Testis (tissue), 3 donors: ENCODE data around the gene TCF7L1. TPM values are rescaled to one million over a fixed set of nuclear protein-coding genes. Genes with fewer than 3 reads are reported as not detected.

ENCODE experiments used
- DNase-seq: peaks from one replicate; pipeline ENCODE4 v3.0.0-alpha.2; 2019
- H3K27ac ChIP-seq, 2 donors: fragments of 200-600 bp; sonication (generic); one replicate each; pipeline ENCODE4 v1.5.1; 2019
- H3K27me3 ChIP-seq: fragments of 200-600 bp; sonication (generic); one replicate; pipeline ENCODE4 v1.5.1; 2019
- H3K36me3 ChIP-seq: fragments of 200-600 bp; sonication (generic); one replicate; pipeline ENCODE4 v1.5.1; 2017; ENCODE audit warnings: low read depth; ENCODE audit errors: missing control alignments
- H3K4me1 ChIP-seq: fragments of 200-600 bp; sonication (generic); one replicate; pipeline ENCODE4 v1.5.1; 2019
- H3K4me3 ChIP-seq, 2 donors: fragments of 200-600 bp; sonication (generic); one replicate each; pipeline ENCODE4 v1.5.1; 2017 to 2019
- H3K9me3 ChIP-seq: fragments of 200-600 bp; sonication (generic); one replicate; pipeline ENCODE4 v1.5.1; 2017
- POLR2A ChIP-seq: fragments of 450-650 bp; IDR thresholded peaks from one replicate; pipeline ENCODE4 v1.6.1; 2017; ENCODE audit warnings: antibody characterized with exemption, mild to moderate bottlenecking, moderate library complexity
- WGBS, 2 donors: methylation state at CpG; one replicate each; pipeline ENCODE4 v1.1.5; 2018; 5-methylcytosine and 5-hydroxymethylcytosine counted together
- intact Hi-C: fragments of 100-400 bp; cut with DNase I; formaldehyde crosslinking; loops from one replicate; pipeline ENCODE4 v1.15.1; 2023; ENCODE audit warnings: low total_unique reads
- polyA plus RNA-seq: library from polyadenylated mRNA; stranded (reverse); fragments of 350-450 nt; fragmentation: Illumina TruSeq; extraction: RNeasy Lipid Tissue Mini Kit (QIAGEN cat#74804); gene quantifications from one replicate; pipeline ENCODE4 v1.2.3, GENCODE V29; 2014; ENCODE audit warnings: low read depth, low replicate concordance; ENCODE audit not compliant: insufficient read depth
- total RNA-seq, 2 donors: library from RNA; depleted of rRNA; stranded (reverse); fragments of >200 nt; gene quantifications; one replicate each; pipeline ENCODE4 v1.2.3, GENCODE V29; 2016
- TF ChIP-seq, protein P1 (sequence below), 3 experiments: fragments of 450-650 bp in 2 of 3; fragments of 200-600 bp in 1 of 3; sonication (generic) in 1 of 3; IDR thresholded peaks; one replicate each; pipeline ENCODE4 v1.5.1; 2016 to 2019; ENCODE audit warnings: antibody characterized with exemption in 3 of 3, mild to moderate bottlenecking in 2 of 3, moderate library complexity in 1 of 3

The TCF7L1 gene
- total and polyA plus RNA-seq, 3 donors from 2014 or later: 6.7 to 11.9 (median 6.7) TPM

DNA sequence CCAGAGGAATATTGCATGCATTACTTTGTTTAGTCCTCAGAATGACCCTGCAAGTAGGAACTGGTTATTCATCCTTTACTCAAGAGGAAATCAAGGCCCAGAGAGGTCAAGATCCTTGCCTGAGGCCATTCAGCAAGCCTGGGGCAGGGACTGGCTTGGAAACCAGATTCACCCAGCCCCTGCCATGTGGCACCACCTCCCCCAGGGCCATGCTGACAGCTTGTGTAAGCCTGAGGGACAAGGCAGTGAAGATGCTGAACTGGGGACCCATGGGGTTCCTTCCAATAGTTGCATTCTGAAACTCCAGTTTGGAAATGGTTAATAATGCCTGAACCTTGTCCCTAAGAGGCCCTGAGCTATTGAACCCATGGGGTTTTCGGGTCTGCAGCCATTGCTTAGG, 24.2 kb downstream of the TCF7L1 start:
- Histone ChIP-seq H3K4me3 (no peak overlapping the region), H3K4me1 (peaks cover 4% of the 10 kb centered on the region), H3K9me3 (no peaks in the 10 kb centered on the region), H3K27ac (no peak overlapping the region), H3K27me3 (no peaks in the 10 kb centered on the region), H3K36me3 (no peaks in the 10 kb centered on the region)
- no peak for DNase-seq
- intact Hi-C loops: no loop called here
- 85 to 100% methylated on average over 1 of the region's 1 CpG for WGBS, 2 donors
- TF ChIP-seq POLR2A: no peak
- TF ChIP-seq, protein P1, sequence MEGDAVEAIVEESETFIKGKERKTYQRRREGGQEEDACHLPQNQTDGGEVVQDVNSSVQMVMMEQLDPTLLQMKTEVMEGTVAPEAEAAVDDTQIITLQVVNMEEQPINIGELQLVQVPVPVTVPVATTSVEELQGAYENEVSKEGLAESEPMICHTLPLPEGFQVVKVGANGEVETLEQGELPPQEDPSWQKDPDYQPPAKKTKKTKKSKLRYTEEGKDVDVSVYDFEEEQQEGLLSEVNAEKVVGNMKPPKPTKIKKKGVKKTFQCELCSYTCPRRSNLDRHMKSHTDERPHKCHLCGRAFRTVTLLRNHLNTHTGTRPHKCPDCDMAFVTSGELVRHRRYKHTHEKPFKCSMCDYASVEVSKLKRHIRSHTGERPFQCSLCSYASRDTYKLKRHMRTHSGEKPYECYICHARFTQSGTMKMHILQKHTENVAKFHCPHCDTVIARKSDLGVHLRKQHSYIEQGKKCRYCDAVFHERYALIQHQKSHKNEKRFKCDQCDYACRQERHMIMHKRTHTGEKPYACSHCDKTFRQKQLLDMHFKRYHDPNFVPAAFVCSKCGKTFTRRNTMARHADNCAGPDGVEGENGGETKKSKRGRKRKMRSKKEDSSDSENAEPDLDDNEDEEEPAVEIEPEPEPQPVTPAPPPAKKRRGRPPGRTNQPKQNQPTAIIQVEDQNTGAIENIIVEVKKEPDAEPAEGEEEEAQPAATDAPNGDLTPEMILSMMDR (IDR thresholded peaks at IDR 0.05): no peak

DNA sequence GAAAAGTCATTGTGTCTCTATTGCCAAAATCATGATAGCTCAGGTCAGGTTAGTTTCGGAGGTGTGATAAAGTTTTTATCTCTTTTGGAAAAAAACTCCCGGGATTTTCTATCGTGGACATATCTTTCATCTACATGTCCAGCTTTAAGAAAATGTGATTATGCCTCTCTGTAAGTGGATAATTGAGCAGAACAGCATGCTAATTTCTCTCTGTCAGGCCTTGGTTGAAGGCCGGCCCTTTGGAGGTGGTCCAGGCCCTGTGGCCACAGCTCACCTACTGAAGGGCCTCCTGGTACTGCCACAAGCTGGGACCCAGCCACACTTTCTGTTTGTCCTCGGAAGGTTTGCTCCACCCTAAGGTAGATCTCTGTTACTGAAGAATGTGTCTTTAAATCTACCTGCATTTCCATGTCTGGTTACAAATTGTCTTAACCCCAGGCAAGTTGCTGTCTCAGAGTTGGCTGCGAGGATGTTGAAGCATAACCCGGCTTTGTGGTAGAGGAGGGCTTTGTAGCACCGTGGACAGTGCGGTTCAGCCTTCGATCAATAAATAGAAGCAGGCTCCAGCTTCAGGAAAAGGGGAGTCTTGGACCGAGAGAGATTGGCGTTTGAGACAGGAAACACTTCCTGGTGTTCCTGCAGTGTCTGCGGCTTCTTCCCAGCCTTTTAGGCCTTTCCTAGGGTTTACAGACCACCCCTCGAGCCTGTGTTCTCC, 25.5 kb downstream of the TCF7L1 start:
- no peak overlapping the region for H3K4me3 ChIP-seq
- intact Hi-C loops: no loop called here
- no peak overlapping the region for H3K27ac ChIP-seq
- DNase-seq: no peak
- peaks cover 16% of the 10 kb centered on the region for H3K4me1 ChIP-seq
- H3K36me3 ChIP-seq: no peaks in the 10 kb centered on the region
- no peaks in the 10 kb centered on the region for H3K27me3 ChIP-seq
- H3K9me3 ChIP-seq: no peaks in the 10 kb centered on the region
- TF ChIP-seq, protein P1 (IDR thresholded peaks at IDR 0.05): no peak
- WGBS, 2 donors: 74 to 83% methylated on average over 14 of the region's 14 CpGs

DNA sequence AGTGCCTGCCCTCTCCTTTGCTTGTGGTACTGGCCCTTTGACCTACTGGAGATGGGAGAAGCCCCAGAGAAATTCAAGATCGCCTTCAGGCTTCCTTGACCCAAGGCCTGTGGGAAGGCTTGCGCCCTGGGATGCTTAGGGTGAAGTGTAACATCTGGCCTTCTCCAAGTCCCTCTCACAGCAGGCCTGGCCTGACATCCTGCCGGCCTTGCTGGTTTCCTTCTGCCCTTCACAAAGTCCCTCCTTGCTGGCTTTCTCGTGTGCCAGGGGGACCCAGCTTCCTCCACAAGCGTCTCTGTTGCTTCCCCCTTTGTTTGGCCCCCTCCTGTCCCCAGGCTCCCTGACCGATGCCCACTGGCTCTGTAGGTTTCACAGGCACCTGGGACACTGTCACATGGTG, 26.4 kb downstream of the TCF7L1 start:
- H3K27ac ChIP-seq: no peak overlapping the region
- no peaks in the 10 kb centered on the region for H3K36me3 ChIP-seq
- 68 to 93% methylated on average over 5 to 6 of the region's 6 CpGs for WGBS, 2 donors
- H3K27me3 ChIP-seq: no peaks in the 10 kb centered on the region
- intact Hi-C loops: no loop called here
- no peak overlapping the region for H3K4me3 ChIP-seq
- DNase-seq: no peak
- no peak for TF ChIP-seq POLR2A
- TF ChIP-seq, protein P1 (IDR thresholded peaks at IDR 0.05): no peak
- no peaks in the 10 kb centered on the region for H3K9me3 ChIP-seq
- peaks cover 16% of the 10 kb centered on the region for H3K4me1 ChIP-seq

DNA sequence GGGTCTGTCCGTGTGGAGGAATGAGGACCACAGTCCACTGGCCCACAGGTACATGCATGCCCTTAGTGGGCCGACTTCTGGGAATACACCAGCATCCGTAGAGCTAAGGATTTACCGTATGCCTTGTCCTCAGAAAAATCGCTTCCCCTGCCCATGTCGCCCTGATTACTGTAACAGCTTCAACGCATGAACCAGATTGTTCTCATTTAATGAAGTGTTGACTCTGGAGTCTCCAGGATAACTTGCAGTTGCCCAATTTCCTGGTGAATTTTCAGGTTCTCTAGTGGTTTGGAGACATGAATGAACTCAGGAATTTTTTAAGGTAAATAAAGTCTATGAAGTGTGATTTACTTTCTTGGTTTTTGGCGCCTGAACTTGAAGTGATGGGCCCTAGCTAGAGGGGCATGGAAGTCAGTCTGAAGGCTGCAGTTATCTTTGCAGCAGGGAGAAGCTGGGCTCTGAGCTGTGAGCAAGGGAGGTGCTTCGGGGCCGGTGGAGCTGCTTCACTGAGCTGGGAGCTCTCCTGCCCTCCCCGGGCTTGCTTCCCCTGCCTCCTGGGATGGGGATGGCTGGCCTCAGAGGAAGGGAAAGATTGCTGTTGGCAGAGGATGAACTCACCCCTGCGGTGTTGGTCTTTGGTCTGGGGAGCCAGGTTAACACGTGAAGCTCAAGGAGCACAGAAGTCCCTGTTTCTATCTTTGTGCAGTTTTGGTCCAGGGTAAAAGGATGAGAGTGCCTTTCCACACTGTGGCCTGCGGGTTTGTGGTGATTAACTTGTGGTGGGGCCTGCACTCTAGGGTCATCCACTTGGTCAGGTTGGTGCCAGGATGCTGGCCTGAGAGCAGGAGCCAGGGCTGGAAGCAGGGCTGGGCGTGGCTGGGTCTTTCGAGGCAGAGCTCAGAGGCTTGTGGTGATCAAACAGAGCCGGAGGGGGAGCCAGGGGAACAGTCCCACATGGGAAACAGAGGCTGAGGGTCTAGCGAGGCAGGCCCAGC, 28.1 kb downstream of the TCF7L1 start:
- H3K27me3 ChIP-seq: no peaks in the 10 kb centered on the region
- DNase-seq: no peak
- WGBS, 2 donors: 82 to 92% methylated on average over 10 to 18 of the region's 18 CpGs
- no peak for TF ChIP-seq POLR2A
- TF ChIP-seq, protein P1 (IDR thresholded peaks at IDR 0.05): no peak
- peaks cover 19% of the 10 kb centered on the region for H3K4me1 ChIP-seq
- H3K36me3 ChIP-seq: no peaks in the 10 kb centered on the region
- intact Hi-C loops: no loop called here
- no peak overlapping the region for H3K27ac ChIP-seq
- no peak overlapping the region for H3K4me3 ChIP-seq
- no peaks in the 10 kb centered on the region for H3K9me3 ChIP-seq
